GM18867 (cell line): Measurements from ENCODE around the gene CPLX1.
"Not testable (repeated sequence)": the region's sequence is repeated elsewhere in the genome, so short reads cannot be mapped to it uniquely, and the experiment has no call there.

Experiments
- ATAC-seq: cut with Tn5 transposase; IDR thresholded peaks from one replicate; pipeline ENCODE4 v1.9.1; 2021; ENCODE audit warnings: mild to moderate bottlenecking, moderate library complexity; ENCODE audit not compliant: unreplicated experiment

Gene CPLX1

DNA sequence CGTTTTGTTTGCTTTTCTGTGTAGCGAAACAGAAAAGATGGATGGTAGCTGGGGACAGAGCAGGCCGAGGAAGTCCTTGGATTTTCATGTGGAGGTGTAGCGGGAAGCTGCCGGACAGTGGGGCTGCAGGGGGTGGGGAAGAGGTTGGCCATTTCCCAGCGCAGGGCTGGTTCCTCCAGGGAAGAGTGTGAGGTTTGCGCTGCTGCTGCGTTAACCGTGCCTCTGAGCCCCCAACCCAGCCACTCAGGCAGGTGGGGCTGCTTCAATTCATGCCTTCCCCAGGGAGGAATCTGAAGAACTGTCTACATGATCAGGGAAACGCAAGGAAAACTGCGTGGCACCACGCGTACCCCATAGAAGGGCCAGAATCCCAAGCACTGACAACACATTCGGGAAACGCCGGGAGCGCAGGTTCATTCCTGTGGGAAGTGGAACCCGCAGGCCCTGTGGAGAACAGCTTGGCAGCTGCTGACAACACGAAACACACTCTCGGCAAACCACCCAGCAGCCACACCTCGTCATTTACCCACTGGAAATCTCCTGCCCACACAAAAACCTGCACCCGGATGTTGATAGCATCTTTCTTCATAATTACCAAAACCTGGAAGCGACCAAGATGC, 62.6 kb downstream of the CPLX1 start:
- ATAC-seq: no peak

GRCh38 chr4:762211-763190, 63.4 kb downstream of the CPLX1 start:
- ATAC-seq: no peak

GRCh38 chr4:761739-762138, 64.2 kb downstream of the CPLX1 start:
- ATAC-seq: no peak

- no peak for ATAC-seq
These were observed 64.8 kb downstream of the CPLX1 start for GRCh38 chr4:761086-761485.

DNA sequence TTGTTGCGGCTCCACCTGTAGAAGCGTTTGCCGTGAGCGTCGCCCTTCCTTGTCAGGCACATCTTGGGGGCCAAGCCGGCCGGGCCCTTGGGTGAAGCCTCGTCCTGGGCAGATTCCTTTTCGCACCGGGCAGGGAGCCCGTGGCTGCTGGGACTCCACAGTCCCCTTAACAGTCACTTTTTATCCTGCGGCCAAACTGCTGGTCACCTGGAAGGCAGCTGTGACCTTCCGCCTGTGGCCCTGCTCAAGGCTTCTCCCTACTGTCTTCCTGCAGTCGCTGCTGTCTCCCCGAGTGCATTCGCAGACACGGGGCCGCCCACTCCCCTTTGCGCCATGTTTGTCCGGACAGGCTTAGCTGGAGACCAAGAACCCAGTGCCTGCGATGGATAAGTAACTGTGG, 65.3 kb downstream of the CPLX1 start:
- ATAC-seq: no peak

DNA sequence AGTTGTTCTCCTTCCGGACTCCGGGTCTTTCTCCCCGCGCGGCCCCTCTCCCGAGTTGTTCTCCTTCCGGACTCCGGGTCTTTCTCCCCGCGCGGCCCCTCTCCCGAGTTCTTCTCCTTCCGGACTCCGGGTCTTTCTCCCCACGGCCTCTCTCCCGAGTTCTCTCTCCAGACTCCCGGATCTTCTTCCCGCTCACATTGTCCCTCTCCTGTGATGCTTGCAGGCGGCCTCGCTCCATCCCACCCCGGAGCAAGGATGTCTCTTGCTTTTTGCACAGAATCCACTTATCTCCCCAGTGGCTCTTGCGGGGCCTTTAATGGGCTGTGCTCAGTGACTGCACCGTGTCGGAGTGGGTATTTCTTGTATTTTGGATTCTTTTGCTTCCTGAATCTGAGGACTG, 66.1 kb downstream of the CPLX1 start:
- not testable (repeated sequence) for ATAC-seq

DNA sequence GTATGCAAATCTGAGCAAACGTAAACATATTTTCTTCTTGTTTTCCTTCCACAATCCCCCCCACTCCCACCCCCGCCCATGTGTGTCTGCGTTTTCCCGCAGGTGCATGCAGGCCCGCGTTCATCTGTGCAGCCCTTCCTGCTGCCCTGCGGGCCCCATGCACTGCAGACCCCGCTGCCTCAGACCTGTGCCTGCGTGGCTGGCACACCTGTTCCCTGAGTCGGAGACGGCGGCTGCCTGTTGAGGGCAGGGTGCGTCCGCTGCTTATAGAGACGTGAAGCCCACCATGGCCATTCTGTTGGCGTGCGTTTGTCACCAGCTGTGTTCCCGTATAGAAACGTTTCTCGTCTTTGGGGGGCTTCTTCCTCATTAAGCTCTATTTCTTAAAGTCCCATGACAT, 68.8 kb downstream of the CPLX1 start:
- ATAC-seq: no peak

GRCh38 chr4:754221-755120, 71.5 kb downstream of the CPLX1 start:
- ATAC-seq: no peak

DNA sequence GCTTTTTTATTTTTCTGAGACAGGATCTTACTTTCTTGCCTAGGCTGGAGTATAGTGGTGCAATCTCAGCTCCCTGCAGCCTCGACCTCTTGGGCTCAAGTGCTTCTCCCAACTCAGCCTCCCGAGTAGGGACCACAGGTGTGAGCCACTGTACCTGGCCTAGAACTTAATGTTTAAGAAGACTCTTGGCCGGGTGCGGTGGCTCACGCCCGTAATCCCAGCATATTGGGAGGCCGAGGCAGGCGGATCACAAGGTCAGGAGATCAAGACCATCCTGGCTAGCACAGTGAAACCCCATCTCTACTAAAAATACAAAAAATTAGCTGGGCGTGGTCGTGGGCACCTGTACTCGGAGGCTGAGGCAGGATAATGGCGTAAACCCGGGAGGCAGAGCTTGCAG, 72.7 kb downstream of the CPLX1 start:
- ATAC-seq: not testable (repeated sequence)

DNA sequence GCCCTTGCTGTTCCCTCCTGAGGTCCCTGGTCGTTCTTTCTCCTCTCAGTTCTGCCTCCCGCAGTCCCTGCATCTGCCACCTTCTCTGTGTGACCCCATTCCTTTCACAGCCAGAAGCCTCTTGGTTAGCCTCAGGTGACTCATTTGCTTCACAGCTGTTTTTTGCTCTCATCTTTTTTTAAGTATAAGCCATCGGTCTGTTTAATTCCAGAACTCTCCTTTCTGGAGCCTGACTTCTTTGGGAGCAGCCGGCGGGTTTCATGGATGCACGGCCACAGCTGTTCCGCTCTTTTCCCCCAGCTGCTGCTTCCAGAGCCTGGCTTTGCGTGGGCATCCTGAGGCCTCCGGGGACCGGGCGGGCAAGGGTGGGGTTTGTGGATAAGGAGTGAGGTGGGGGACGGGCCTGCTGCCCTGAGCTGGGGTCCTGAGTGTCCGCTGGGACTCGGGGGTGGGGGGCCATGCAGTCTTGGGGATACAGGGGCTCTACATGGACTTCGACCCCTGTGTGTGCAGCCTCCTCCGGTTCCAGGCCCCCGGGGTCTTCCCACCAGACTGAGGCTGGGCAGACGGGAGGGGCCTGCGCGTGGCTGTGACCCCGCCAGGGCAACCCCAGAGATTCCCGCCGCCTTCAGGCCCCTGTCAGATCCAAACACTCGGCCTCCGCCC, 73.6 kb downstream of the CPLX1 start:
- ATAC-seq: no peak

DNA sequence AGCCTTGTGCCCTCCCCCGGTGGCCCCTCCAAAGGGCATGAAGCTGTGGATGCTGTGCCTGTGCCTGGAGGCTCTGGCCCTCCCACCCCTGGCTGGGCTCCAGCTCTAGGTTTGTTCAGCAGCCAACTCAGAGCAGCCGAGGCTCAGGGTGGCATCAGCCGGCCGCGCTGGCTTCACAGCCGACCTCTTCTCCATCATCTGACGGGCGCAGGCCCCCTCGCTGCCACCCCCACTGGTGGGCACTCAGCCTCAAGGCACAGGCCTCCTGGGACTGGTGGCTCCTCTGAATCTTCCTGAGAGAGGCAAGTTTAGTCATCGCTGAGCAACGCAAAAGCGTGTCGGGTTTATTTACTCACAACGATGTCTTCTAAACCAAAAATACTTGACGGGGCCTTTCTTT, 74.3 kb downstream of the CPLX1 start:
- ATAC-seq: no peak

DNA sequence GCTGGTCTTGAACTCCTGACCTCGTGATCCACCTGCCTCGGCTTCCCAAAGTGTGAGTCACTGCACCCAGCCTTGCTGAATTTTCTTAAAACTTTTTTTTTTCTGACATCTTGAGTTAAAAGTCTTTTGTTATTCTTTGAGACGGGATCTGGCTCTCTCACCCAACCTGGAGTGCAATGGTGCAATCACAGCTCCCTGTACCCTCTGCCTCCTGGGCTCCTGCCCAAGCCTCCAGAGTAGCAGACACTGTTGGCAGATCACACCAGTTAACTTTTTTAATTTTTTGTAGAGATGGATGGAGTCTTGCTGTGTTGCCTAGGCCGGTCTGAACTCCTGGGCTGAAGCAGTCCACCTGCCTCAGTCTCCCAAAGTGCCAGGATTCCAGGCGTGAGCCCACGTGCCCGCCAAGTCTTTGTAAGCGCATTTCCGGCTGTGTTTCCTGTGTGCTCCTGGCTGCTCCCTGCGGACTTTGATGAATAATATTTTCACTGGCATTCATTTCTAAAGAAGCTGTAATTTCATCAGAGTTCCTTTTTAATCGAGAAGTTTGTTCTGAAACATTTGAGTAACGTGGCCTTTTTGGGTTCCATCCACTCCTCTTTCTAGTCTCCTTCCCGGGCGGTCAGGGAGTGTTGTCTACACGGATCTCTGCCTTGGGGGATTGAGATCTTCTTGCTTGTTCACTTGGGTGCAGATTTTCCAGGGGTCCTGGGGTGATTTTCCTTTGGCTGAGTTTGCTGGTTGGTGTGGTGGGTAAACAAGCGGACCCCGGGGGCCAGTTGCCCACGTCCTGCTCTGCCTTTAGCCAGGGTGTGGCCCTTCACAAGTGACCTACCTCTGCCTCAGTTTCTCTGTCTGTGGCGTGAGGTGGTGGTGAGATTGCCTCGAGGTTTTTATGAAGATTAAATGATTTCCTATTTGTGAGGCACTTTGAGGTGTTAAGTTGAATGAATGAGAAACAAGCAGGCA, 75.9 kb downstream of the CPLX1 start:
- no peak for ATAC-seq

DNA sequence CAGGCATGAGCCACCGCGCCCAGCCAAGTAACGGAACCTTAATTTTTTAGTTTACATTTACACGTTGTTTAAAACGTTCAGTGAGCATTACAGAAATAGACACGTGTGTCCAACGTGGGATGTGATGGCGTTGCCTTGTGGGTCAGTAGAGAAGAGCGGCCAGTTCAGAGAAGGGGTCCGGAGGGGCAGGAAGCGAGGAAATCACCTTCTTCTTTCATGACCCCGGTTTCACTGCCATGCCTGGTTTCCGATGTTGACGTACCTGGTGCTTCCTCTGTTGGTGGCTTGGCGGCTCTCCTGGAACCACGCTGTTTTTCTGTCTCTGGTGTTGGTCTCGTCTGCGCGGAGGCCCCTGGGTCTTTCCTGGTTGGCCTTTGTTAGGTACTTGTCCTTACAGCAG, 77.5 kb downstream of the CPLX1 start:
- no peak for ATAC-seq

DNA sequence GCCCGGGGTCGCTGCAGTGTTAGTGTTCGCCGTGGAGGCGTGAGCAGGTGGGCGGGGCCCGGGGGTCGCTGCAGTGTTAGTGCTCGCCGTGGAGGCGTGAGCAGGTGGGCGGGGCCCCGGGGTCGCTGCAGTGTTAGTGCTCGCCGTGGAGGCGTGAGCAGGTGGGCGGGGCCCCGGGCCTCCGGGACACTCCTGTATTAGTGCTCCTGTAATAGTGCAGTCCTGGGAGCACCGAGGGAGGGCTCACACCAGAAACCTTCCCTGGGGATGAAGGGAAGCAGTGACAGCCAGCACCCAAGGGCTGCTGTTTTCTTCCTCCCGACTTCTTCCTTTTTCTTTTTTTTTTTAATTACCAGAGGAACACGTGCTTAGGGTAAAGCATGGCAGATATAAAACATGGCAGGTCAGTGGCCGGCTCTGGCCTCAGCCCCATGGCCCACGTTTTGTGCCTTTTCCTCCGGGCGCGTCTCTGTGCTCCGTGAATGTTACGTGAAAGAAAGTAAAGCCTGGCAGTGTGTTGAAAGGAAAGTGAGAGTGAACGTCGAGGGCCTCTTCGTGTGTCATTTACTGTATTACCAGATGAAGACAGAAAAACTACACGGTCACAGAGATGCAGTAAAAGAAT, 78.3 kb downstream of the CPLX1 start:
- no peak for ATAC-seq

DNA sequence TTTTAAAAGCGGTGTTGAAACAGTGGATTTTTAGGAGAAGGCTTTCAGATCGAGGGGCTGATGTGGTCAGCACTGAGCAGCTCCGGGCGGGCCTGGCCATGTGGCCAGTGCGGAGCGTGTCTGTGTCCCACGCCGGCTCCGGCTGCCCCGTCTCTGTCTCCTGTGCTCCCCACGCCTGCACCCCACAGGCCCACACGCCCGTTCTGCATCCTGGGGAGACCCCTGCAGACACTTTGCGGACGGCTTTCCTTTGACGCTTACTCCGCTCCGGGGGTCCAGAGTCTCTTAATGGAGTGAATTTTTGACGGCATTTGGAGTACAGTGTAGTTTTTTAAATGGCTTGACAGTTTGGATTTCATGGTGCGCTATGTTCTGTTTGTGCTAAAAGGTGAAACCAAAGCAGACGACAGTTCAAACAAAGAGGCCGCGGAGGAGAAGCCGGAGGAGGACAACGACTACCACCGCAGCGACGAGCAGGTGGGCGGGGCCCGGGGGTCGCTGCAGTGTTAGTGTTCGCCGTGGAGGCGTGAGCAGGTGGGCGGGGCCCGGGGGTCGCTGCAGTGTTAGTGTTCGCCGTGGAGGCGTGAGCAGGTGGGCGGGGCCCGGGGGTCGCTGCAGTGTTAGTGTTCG, 81.6 kb downstream of the CPLX1 start:
- ATAC-seq: no peak

GRCh38 chr4:743463-744211, 82.3 kb downstream of the CPLX1 start:
- no peak for ATAC-seq

DNA sequence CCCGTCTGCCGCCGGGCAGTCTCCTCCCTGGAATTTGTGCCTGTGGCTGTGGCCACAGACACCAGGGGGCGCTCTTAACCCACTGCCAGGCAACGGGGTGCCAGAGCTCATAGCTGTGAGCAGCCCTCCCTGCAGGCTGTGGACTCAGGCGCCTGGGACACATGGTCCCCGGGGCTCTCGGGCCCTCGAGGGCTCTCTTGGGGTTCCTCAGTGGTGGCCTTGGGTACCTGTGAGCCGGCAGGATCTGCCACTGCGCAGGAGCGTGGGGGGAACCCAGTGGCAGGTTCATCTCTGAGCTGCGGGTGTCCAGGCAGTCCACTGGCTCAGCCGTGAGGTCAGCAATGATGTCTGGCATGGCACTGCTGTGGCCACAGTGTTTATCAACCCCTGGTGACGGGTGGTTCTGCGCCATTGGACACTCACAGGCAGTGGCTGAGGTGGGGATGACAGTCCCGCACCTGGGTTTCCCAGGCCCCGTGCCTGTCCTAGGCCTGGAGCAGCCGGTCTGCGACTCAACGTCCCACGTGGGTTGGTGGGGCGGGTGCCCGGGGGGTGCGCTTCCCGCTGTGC, 83.1 kb downstream of the CPLX1 start:
- ATAC-seq: peak; percentile 59
